Ishikawa (cell line): ENCODE results near the gene CXXC4.

Experiments used
- EP300 ChIP-seq: IDR thresholded peaks from 2 replicates; pipeline ENCODE4 v1.6.1; 2012; ENCODE audit warnings: borderline replicate concordance
- RAD21 ChIP-seq: IDR thresholded peaks from 2 replicates; pipeline ENCODE4 v1.6.1; 2012; ENCODE audit warnings: low read depth
- TEAD4 ChIP-seq: IDR thresholded peaks from 2 replicates; pipeline ENCODE4 v1.6.1; 2012
- YY1 ChIP-seq: IDR thresholded peaks from 2 replicates; pipeline ENCODE4 v1.6.1; 2012; ENCODE audit warnings: low read depth
- TF ChIP-seq, protein P1 (sequence below): IDR thresholded peaks from 2 replicates; pipeline ENCODE4 v1.6.1; 2012; ENCODE audit warnings: low read depth, mild to moderate bottlenecking

- TF ChIP-seq, protein P1, sequence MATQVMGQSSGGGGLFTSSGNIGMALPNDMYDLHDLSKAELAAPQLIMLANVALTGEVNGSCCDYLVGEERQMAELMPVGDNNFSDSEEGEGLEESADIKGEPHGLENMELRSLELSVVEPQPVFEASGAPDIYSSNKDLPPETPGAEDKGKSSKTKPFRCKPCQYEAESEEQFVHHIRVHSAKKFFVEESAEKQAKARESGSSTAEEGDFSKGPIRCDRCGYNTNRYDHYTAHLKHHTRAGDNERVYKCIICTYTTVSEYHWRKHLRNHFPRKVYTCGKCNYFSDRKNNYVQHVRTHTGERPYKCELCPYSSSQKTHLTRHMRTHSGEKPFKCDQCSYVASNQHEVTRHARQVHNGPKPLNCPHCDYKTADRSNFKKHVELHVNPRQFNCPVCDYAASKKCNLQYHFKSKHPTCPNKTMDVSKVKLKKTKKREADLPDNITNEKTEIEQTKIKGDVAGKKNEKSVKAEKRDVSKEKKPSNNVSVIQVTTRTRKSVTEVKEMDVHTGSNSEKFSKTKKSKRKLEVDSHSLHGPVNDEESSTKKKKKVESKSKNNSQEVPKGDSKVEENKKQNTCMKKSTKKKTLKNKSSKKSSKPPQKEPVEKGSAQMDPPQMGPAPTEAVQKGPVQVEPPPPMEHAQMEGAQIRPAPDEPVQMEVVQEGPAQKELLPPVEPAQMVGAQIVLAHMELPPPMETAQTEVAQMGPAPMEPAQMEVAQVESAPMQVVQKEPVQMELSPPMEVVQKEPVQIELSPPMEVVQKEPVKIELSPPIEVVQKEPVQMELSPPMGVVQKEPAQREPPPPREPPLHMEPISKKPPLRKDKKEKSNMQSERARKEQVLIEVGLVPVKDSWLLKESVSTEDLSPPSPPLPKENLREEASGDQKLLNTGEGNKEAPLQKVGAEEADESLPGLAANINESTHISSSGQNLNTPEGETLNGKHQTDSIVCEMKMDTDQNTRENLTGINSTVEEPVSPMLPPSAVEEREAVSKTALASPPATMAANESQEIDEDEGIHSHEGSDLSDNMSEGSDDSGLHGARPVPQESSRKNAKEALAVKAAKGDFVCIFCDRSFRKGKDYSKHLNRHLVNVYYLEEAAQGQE = no peak
- no peak for TF ChIP-seq TEAD4
- TF ChIP-seq EP300 = no peak
- TF ChIP-seq RAD21 = no peak
- no peak for TF ChIP-seq YY1
These were observed 58.2 kb downstream of the CXXC4 start for GRCh38 chr4:104436542-104436941.
